Activated B cell treated with CpG ODN at 0.5 μM for 24 hours (primary cell): ENCODE measurements around the gene FHIT. TPM values are rescaled to one million over a fixed set of nuclear protein-coding genes. Genes with fewer than 3 reads are reported as not detected.

Experiments
- ATAC-seq: fragments of 200-7000 bp; cut with Tn5 transposase; one replicate; pipeline ENCODE4 v1.10.0; 2021; ENCODE audit warnings: low read depth, mild to moderate bottlenecking, moderate library complexity
- CTCF ChIA-PET: fragments of 350-600 bp; sonication (Branson Sonifier 250); formaldehyde crosslinking; loops from one replicate; lab custom pipeline; 2021; ENCODE audit warnings: antibody characterized with exemption; lab: Charles Lee
- POLR2A ChIA-PET: fragments of 350-600 bp; sonication (Branson Sonifier 250); formaldehyde crosslinking; loops from one replicate; lab custom pipeline; 2021; ENCODE audit warnings: antibody characterized with exemption; lab: Charles Lee
- DNase-seq: peaks from one replicate; pipeline ENCODE4 v3.0.0; 2022
- H3K27ac Mint-ChIP-seq: one replicate; pipeline ENCODE4 v1.8.0; 2020; ENCODE audit warnings: mixed read lengths
- H3K27me3 Mint-ChIP-seq: one replicate; pipeline ENCODE4 v1.8.0; 2021; ENCODE audit warnings: mixed read lengths
- H3K36me3 Mint-ChIP-seq: one replicate; pipeline ENCODE4 v1.8.0; 2021; ENCODE audit warnings: low read depth, mixed read lengths
- H3K4me1 Mint-ChIP-seq: one replicate; pipeline ENCODE4 v1.8.0; 2021; ENCODE audit warnings: mixed read lengths
- H3K4me3 Mint-ChIP-seq: one replicate; pipeline ENCODE4 v1.8.0; 2020; ENCODE audit warnings: mild to moderate bottlenecking, mixed read lengths
- H3K9me3 Mint-ChIP-seq: one replicate; pipeline ENCODE4 v1.8.0; 2020; ENCODE audit warnings: mixed read lengths
- CTCF ChIP-seq: fragments of 200-600 bp; IDR thresholded peaks from one replicate; pipeline ENCODE4 v1.8.0; 2022; ENCODE audit warnings: antibody characterized with exemption, mild to moderate bottlenecking
- intact Hi-C: fragments of 100-400 bp; cut with micrococcal nuclease; formaldehyde crosslinking; loops from one replicate; pipeline ENCODE4 v1.15.1; 2024
- total RNA-seq: library from RNA; stranded (reverse); gene quantifications from 2 replicates; pipeline ENCODE4 v1.2.3, GENCODE V29; 2022

FHIT gene
- total RNA-seq, 1 donor from 2014 or later, result 5.5 TPM

- ChIA-PET POLR2A (no interaction called here), CTCF (no interaction called here)
- Mint-ChIP-seq H3K4me3 (no peak overlapping the region), H3K9me3 (no peaks in the 10 kb centered on the region), H3K27me3 (no peaks in the 10 kb centered on the region), H3K27ac (no peak overlapping the region), H3K4me1 (no peaks in the 10 kb centered on the region), H3K36me3 (no peaks in the 10 kb centered on the region)
- no peak for TF ChIP-seq CTCF
- no peak for DNase-seq
- ATAC-seq, result no peak
- intact Hi-C loops, result no loop called here
Measured at GRCh38 chr3:61138401-61138800, 112.9 kb downstream of the FHIT start.

GRCh38 chr3:61136191-61136590 lies 115.1 kb downstream of the FHIT start:
- Mint-ChIP-seq H3K4me3 (no peak overlapping the region), H3K9me3 (no peaks in the 10 kb centered on the region), H3K27me3 (no peaks in the 10 kb centered on the region), H3K36me3 (no peaks in the 10 kb centered on the region), H3K4me1 (no peaks in the 10 kb centered on the region), H3K27ac (no peak overlapping the region)
- TF ChIP-seq CTCF, result no peak
- CTCF ChIA-PET, result no interaction called here
- no peak for DNase-seq
- intact Hi-C loops, result no loop called here
- POLR2A ChIA-PET, result no interaction called here
- no peak for ATAC-seq

- no peaks in the 10 kb centered on the region for H3K4me1 Mint-ChIP-seq
- no peaks in the 10 kb centered on the region for H3K36me3 Mint-ChIP-seq
- no peak for TF ChIP-seq CTCF
- DNase-seq (no peak), ATAC-seq (no peak)
- H3K27ac Mint-ChIP-seq, result no peak overlapping the region
- no peak overlapping the region for H3K4me3 Mint-ChIP-seq
- POLR2A ChIA-PET, result no interaction called here
- no peaks in the 10 kb centered on the region for H3K27me3 Mint-ChIP-seq
- no peaks in the 10 kb centered on the region for H3K9me3 Mint-ChIP-seq
- intact Hi-C loops, result no loop called here
- CTCF ChIA-PET, result no interaction called here
Measured at GRCh38 chr3:61134532-61134931, 116.7 kb downstream of the FHIT start.

GRCh38 chr3:61132062-61132461 lies 119.2 kb downstream of the FHIT start:
- Mint-ChIP-seq H3K4me3 (no peak overlapping the region), H3K27ac (no peak overlapping the region), H3K36me3 (no peaks in the 10 kb centered on the region), H3K4me1 (peaks cover 6% of the 10 kb centered on the region), H3K27me3 (no peaks in the 10 kb centered on the region), H3K9me3 (no peaks in the 10 kb centered on the region)
- CTCF ChIA-PET, result no interaction called here
- ATAC-seq (no peak), DNase-seq (no peak)
- POLR2A ChIA-PET, result no interaction called here
- TF ChIP-seq CTCF, result no peak
- intact Hi-C loops, result no loop called here

- POLR2A ChIA-PET, result no interaction called here
- ATAC-seq (no peak), DNase-seq (no peak)
- Mint-ChIP-seq H3K27me3 (no peaks in the 10 kb centered on the region), H3K9me3 (peaks cover 13% of the 10 kb centered on the region), H3K27ac (no peak overlapping the region), H3K36me3 (no peaks in the 10 kb centered on the region), H3K4me1 (no peaks in the 10 kb centered on the region), H3K4me3 (no peak overlapping the region)
- no peak for TF ChIP-seq CTCF
- CTCF ChIA-PET, result no interaction called here
- intact Hi-C loops, result no loop called here
Measured at GRCh38 chr3:61118830-61119229, 132.4 kb downstream of the FHIT start.
